Endothelial cell of umbilical vein (primary cell): Measurements from ENCODE around the gene IRF2. TPM values are rescaled to one million over a fixed set of nuclear protein-coding genes. Genes with fewer than 3 reads are reported as not detected.

Experiments
- BruUV-seq: library from RNA; stranded (reverse); fragments of 400-500 nt; replicated peaks from 2 replicates; lab custom pipeline; 2021; lab: Mats Ljungman, UMichigan
- CTCF ChIA-PET: fragments of 300-600, 350-600 bp; sonication (Branson Sonifier 250); formaldehyde crosslinking; loops from one replicate; lab custom pipeline; 2021; ENCODE audit warnings: antibody characterized with exemption, inconsistent platforms; lab: Charles Lee
- POLR2A ChIA-PET: fragments of 300-600, 350-600 bp; sonication (Branson Sonifier 250); formaldehyde crosslinking; loops from one replicate; lab custom pipeline; 2021; ENCODE audit warnings: antibody characterized with exemption, inconsistent platforms; lab: Charles Lee
- DNase-seq: peaks from one replicate; pipeline ENCODE4 v3.0.0-alpha.2; 2011; ENCODE audit warnings: low read depth, low spot score
- FAIRE-seq: peaks from 2 replicates; lab custom pipeline; 2011; peaks lifted over from hg19 to GRCh38; lab: Jason Lieb, UNC
- H2AFZ ChIP-seq: 2 replicates; pipeline ENCODE4 v1.6.0; 2012; ENCODE audit warnings: low read depth, low read length, control low read depth, inconsistent platforms
- H3K27ac ChIP-seq: 2 replicates; pipeline ENCODE4 v1.5.1; 2011; ENCODE audit warnings: low read depth, mild to moderate bottlenecking, control low read depth, low read length, moderate library complexity; ENCODE audit not compliant: insufficient read depth
- H3K27me3 ChIP-seq, 2 experiments: 2 replicates each; pipeline versions ENCODE4 v1.6.0 to v1.6.1; 2011; ENCODE audit warnings: low read length in 2 of 2, mixed read lengths in 1 of 2; ENCODE audit not compliant: control insufficient read depth in 2 of 2, insufficient read depth in 2 of 2
- H3K36me3 ChIP-seq, 2 experiments: 2 replicates in 1 of 2; 3 replicates in 1 of 2; pipeline ENCODE4 v1.5.1; 2011; ENCODE audit warnings: low read length in 2 of 2, mild to moderate bottlenecking in 1 of 2, moderate library complexity in 1 of 2; ENCODE audit not compliant: control insufficient read depth in 2 of 2, insufficient read depth in 2 of 2; ENCODE audit errors: extremely low read depth in 1 of 2
- H3K4me1 ChIP-seq: 3 replicates; pipeline ENCODE4 v1.5.1; 2011; ENCODE audit warnings: mild to moderate bottlenecking, low read length; ENCODE audit not compliant: control insufficient read depth, insufficient read depth; ENCODE audit errors: extremely low read depth
- H3K4me2 ChIP-seq: 2 replicates; pipeline ENCODE4 v1.6.1; 2011; ENCODE audit warnings: low read length, control low read depth, mixed read lengths; ENCODE audit not compliant: insufficient read depth
- H3K4me3 ChIP-seq, 3 experiments: fragments of 200-600 bp in 1 of 3; sonication (generic), shearing (Covaris generic) in 1 of 3; replicated peaks in 1 of 3; 2 replicates each; pipeline ENCODE4 v1.5.1; 2011 to 2016; ENCODE audit warnings: control low read depth in 3 of 3, low read length in 3 of 3, mild to moderate bottlenecking in 2 of 3, inconsistent platforms in 1 of 3, low read depth in 1 of 3, moderate library complexity in 1 of 3; ENCODE audit not compliant: insufficient read depth in 1 of 3
- H3K79me2 ChIP-seq: 2 replicates; pipeline ENCODE4 v1.6.0; 2012; ENCODE audit warnings: low read length, inconsistent platforms; ENCODE audit not compliant: control insufficient read depth, insufficient read depth
- H3K9ac ChIP-seq: replicated peaks from 2 replicates; pipeline ENCODE3; 2011; ENCODE audit warnings: low read length, control low read depth; ENCODE audit not compliant: insufficient read depth; ENCODE audit errors: extremely low read depth
- H3K9me1 ChIP-seq: replicated peaks from 3 replicates; pipeline ENCODE4 v1.6.0; 2011; ENCODE audit warnings: mild to moderate bottlenecking, low read length; ENCODE audit not compliant: control insufficient read depth, insufficient read depth; ENCODE audit errors: extremely low read depth
- H3K9me3 ChIP-seq: replicated peaks from 2 replicates; pipeline ENCODE4 v1.5.1; 2012; ENCODE audit warnings: low read length, inconsistent platforms; ENCODE audit not compliant: control insufficient read depth, insufficient read depth
- H4K20me1 ChIP-seq: replicated peaks from 2 replicates; pipeline ENCODE3; 2011; ENCODE audit warnings: mild to moderate bottlenecking, low read length; ENCODE audit not compliant: control insufficient read depth, insufficient read depth; ENCODE audit errors: extremely low read depth
- EZH2 ChIP-seq: IDR thresholded peaks from 2 replicates; pipeline ENCODE4 v1.6.1; 2012; ENCODE audit warnings: borderline replicate concordance, low read depth, mild to moderate bottlenecking, moderate library complexity, low read length, inconsistent platforms; ENCODE audit not compliant: severe bottlenecking
- FOS ChIP-seq: IDR thresholded peaks from 2 replicates; pipeline ENCODE4 v1.6.1; 2011; ENCODE audit warnings: mild to moderate bottlenecking, low read length, moderate library complexity, borderline replicate concordance; ENCODE audit not compliant: insufficient read depth
- GATA2 ChIP-seq: IDR thresholded peaks from 2 replicates; pipeline ENCODE4 v1.7.0; 2011; ENCODE audit warnings: low read depth, mild to moderate bottlenecking, moderate library complexity, mixed read lengths, low read length; ENCODE audit not compliant: insufficient read length, insufficient read depth
- JUN ChIP-seq: IDR thresholded peaks from 2 replicates; pipeline ENCODE4 v1.6.1; 2011; ENCODE audit warnings: borderline replicate concordance, low read depth; ENCODE audit not compliant: insufficient read length, insufficient read depth
- MAX ChIP-seq: IDR thresholded peaks from 2 replicates; pipeline ENCODE4 v1.6.1; 2011; ENCODE audit not compliant: insufficient read depth, insufficient read length
- MYC ChIP-seq: IDR thresholded peaks from one replicate; pipeline ENCODE4 v1.6.1; 2011; ENCODE audit warnings: mild to moderate bottlenecking, low read depth, low read length
- POLR2A ChIP-seq: IDR thresholded peaks from 2 replicates; pipeline ENCODE4 v1.6.1; 2012; ENCODE audit warnings: low read depth, mild to moderate bottlenecking, control low read depth, low read length
- POLR2AphosphoS5 ChIP-seq: IDR thresholded peaks from 2 replicates; pipeline ENCODE4 v1.6.1; 2012; ENCODE audit warnings: low read depth, mild to moderate bottlenecking, control low read depth, low read length, moderate library complexity; ENCODE audit not compliant: insufficient read depth
- dilution Hi-C: fragments of 300-500 bp; cut with MboI; formaldehyde crosslinking; loops from one replicate; pipeline ENCODE4 v1.15.0; 2019; ENCODE audit warnings: low sequenced_read_pairs; ENCODE audit not compliant: extremely low pct_ligation_motif_present
- intact Hi-C: fragments of 100-400 bp; cut with micrococcal nuclease; formaldehyde crosslinking; loops from one replicate; pipeline ENCODE4 v1.10.0; 2022
- polyA plus RNA-seq, 4 experiments: library from polyadenylated mRNA; depleted of rRNA in 3 of 4; stranded (reverse) in 3 of 4; unstranded in 1 of 4; fragments of >200 nt; gene quantifications; 2 replicates each; pipeline versions ENCODE4 v1.2.1 to v1.2.3, GENCODE V29; 2011 to 2012; ENCODE audit warnings: missing spikeins in 1 of 4
- total RNA-seq: library from RNA; stranded (reverse); gene quantifications from 2 replicates; pipeline ENCODE4 v1.2.3, GENCODE V29; 2021
- TF ChIP-seq, protein P1 (sequence below), 2 donors: IDR thresholded peaks; 1 replicate in 1 of 2; 2 replicates in 1 of 2; pipeline ENCODE4 v1.5.1; 2011; ENCODE audit warnings: low read length in 2 of 2, mild to moderate bottlenecking in 2 of 2, moderate library complexity in 2 of 2, control low read depth in 1 of 2, inconsistent platforms in 1 of 2, low read depth in 1 of 2; ENCODE audit not compliant: insufficient read depth in 1 of 2; ENCODE audit errors: extremely low read depth in 1 of 2

Gene IRF2
- total and polyA plus RNA-seq, 2 donors (not counting 3 experiments of a cell fraction or from before 2014, with no cell fraction given): 26.9 to 27.6 TPM

DNA sequence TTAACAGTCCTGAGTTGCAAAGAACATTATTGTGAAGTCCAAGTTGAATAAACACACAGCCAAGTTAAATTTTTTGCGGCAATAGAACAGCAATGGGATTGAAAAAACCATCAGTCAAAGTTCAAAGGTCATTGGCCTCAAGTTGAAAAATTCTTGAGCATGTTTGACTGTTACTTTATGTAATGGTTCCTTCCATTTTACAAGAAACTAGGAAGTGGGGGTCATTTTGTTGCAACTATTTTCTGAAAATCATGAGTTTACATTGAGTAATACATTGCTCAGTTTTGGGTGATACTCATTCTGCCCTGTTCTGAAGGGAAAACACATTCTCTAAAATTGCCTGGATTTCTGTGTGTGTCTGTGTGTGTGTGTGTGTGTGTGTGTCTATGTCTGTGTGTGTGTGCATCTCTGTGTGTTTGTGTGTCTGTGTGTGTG lies 5.2 kb upstream of the IRF2 start:
- Histone ChIP-seq H3K27ac (no peak overlapping the region), H3K9ac (no peak overlapping the region), H3K79me2 (peaks cover 9% of the 10 kb centered on the region), H3K4me1 (peaks cover 16% of the 10 kb centered on the region), H3K4me2 (no peak overlapping the region), H3K9me3 (no peaks in the 10 kb centered on the region), H3K36me3 (no peaks in the 10 kb centered on the region), H2AFZ (no peak overlapping the region), H3K27me3 (no peaks in the 10 kb centered on the region), H3K4me3 (no peak overlapping the region), H3K9me1 (no peaks in the 10 kb centered on the region), H4K20me1 (no peaks in the 10 kb centered on the region)
- intact Hi-C loops: loop anchor here (10.0 kb wide), 1 partner anchor 345 kb away; the partner anchor contains the start of gene ACSL1
- dilution Hi-C loops: no loop called here
- no peak for FAIRE-seq
- TF ChIP-seq, protein P1, sequence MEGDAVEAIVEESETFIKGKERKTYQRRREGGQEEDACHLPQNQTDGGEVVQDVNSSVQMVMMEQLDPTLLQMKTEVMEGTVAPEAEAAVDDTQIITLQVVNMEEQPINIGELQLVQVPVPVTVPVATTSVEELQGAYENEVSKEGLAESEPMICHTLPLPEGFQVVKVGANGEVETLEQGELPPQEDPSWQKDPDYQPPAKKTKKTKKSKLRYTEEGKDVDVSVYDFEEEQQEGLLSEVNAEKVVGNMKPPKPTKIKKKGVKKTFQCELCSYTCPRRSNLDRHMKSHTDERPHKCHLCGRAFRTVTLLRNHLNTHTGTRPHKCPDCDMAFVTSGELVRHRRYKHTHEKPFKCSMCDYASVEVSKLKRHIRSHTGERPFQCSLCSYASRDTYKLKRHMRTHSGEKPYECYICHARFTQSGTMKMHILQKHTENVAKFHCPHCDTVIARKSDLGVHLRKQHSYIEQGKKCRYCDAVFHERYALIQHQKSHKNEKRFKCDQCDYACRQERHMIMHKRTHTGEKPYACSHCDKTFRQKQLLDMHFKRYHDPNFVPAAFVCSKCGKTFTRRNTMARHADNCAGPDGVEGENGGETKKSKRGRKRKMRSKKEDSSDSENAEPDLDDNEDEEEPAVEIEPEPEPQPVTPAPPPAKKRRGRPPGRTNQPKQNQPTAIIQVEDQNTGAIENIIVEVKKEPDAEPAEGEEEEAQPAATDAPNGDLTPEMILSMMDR (IDR thresholded peaks at IDR 0.05; ENCODE audit: extremely low read depth in 1 of 2, insufficient read depth in 1 of 2, low read depth in 1 of 2, low read length in 2 of 2): no peak
- no peak for TF ChIP-seq POLR2AphosphoS5
- no peak for TF ChIP-seq GATA2
- TF ChIP-seq FOS: no peak
- TF ChIP-seq EZH2: no peak
- no peak for TF ChIP-seq POLR2A
- no peak for TF ChIP-seq MAX
- no peak for TF ChIP-seq MYC
- TF ChIP-seq JUN: no peak
- no peak for DNase-seq
- BruUV-seq: no TSS peak
- ChIA-PET CTCF (no interaction called here), POLR2A (no interaction called here)
